Stimulated activated CD4-positive, alpha-beta T cell treated with anti-CD3 and anti-CD28 coated beads, Interleukin-4, amount 100 ng/mL, for 48 hours (primary cell): ENCODE measurements around the gene MEPCE.

ENCODE experiments used
- DNase-seq, 2 donors: peaks; one replicate each; pipeline ENCODE4 v3.0.0-alpha.2; 2020; ENCODE audit warnings: low read depth in 2 of 2

The MEPCE gene

DNA sequence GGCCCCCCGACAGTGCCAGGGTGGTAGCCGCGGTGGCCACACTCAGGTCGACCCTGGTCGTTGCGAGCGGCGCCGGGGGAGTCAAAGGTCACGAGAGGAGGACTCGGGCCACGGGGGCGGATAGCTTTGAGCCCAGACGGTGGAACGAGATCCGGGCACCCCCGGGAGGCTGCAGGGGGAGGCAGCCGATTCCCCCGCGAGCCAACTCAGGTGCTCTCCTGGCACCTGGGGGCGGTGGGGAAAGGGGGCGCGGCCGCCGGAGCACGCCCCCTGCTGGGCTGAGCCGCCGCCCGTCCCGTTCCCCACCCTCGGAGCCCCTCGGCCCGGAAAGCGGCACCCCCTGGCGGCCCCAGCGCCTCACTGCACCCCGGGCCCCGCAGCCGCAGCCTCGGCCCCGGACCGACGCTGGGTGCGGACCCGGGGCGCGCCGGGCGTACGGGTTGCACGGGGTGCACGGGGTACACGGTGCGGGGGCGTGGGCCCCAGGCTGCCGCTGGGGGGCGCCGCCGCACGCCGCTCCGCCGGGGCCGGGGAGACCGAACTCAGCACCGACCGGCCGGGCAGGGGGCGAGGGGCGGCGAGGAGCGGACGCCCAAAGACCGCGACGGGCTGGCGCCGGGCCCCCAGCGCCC is 53.6 kb downstream of the MEPCE start:
- peak; percentile 72 to 82 for DNase-seq
